Kidney epithelial cell (primary cell): ENCODE measurements around the gene VTI1A. TPM values are rescaled to one million over a fixed set of nuclear protein-coding genes. Genes with fewer than 3 reads are reported as not detected.

Experiments
- DNase-seq: peaks from one replicate; pipeline ENCODE4 v3.0.0-alpha.2; 2010; ENCODE audit warnings: low read depth
- H3K27me3 ChIP-seq: 2 replicates; pipeline ENCODE4 v1.6.0; 2011; ENCODE audit warnings: low read length; ENCODE audit not compliant: control insufficient read depth, insufficient read depth
- H3K36me3 ChIP-seq: 2 replicates; pipeline ENCODE4 v1.5.1; 2011; ENCODE audit warnings: low read length; ENCODE audit not compliant: control insufficient read depth, insufficient read depth
- H3K4me3 ChIP-seq: 2 replicates; pipeline ENCODE4 v1.5.1; 2011; ENCODE audit warnings: low read depth, mild to moderate bottlenecking, control low read depth, low read length
- total RNA-seq: library from RNA; depleted of rRNA; stranded (reverse); fragments of >200 nt; gene quantifications from 2 replicates; pipeline ENCODE4 v1.2.3, GENCODE V29; 2015
- TF ChIP-seq, protein P1 (sequence below): IDR thresholded peaks from 2 replicates; pipeline ENCODE4 v1.5.1; 2011; ENCODE audit warnings: mild to moderate bottlenecking, moderate library complexity, low read length, control low read depth, inconsistent platforms; ENCODE audit not compliant: insufficient read depth, poor library complexity, severe bottlenecking

Gene VTI1A
- total RNA-seq, 1 donor from 2014 or later: 45.7 TPM

DNA sequence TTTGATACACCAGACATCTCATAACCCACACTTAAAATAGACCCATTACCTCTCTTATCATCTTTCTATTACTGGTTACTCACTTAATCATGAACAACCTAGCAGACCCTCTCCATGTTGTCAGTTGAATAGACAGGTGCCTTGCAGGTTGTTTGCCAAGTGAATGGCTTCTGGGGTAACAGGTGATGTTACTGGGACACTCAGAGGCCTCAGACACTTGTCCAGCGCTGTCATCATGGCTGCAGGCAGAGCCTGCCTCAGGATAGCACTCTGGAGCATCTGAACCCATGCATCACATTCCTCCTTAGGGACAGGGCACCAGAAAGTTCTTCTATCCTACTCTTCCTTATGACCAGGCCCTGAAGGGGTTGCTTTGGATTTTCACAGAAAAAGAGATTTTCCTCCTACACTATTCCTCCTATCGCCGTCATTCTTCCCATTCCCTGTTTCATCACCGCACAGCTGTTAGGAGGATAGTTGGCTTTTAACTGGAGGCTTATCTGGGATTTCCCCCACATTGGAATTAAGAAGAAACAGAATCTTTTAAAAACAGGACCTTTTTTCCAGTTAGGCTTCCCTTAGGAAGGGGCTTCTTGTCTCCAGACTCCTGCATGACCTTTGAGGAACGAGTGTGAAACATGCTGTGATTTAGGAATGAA lies 182.1 kb downstream of the VTI1A start:
- no peak for DNase-seq

DNA sequence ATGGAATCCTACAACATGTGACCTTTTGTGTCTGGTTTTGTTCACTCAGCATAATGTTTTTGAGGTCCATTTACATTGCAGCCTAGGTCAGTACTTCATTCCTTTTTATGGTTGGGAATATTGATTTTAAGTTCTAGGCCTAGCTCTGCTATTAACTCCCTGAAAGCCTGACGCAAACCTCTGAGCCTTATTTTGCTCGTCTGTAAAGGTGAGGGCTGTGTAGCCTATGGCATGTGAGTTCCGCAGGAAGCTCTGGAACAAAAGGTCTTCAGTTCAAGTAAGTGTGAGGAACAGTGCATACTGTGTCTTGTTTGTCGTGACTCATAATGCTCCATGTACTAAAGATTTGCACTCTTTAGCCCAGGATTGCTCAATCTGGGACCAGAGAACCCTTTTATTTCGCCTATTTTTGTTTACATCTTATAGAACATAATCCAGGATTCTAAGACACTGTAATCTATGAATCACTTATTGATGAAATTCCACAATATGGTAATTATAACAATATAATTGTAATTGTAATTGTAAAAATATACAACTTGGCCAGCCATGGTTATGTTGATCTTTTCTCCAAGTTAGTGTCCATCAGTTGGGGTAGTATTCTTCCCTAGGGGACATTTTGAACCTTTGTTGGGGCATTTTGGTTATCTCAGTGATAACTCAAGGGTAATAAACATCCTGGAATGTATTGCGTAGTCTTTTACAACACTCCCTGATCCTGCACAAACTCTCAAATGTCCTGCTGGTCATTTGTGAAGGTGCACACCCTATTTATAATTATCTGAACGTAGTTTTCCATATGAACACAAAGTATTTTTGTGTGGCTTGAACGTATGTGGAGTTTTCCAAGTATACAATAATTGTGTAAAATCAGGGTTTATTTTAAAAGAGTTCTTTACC lies 184.7 kb downstream of the VTI1A start:
- no peaks in the 10 kb centered on the region for H3K27me3 ChIP-seq
- no peak for DNase-seq
- TF ChIP-seq, protein P1, sequence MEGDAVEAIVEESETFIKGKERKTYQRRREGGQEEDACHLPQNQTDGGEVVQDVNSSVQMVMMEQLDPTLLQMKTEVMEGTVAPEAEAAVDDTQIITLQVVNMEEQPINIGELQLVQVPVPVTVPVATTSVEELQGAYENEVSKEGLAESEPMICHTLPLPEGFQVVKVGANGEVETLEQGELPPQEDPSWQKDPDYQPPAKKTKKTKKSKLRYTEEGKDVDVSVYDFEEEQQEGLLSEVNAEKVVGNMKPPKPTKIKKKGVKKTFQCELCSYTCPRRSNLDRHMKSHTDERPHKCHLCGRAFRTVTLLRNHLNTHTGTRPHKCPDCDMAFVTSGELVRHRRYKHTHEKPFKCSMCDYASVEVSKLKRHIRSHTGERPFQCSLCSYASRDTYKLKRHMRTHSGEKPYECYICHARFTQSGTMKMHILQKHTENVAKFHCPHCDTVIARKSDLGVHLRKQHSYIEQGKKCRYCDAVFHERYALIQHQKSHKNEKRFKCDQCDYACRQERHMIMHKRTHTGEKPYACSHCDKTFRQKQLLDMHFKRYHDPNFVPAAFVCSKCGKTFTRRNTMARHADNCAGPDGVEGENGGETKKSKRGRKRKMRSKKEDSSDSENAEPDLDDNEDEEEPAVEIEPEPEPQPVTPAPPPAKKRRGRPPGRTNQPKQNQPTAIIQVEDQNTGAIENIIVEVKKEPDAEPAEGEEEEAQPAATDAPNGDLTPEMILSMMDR: no peak
- no peaks in the 10 kb centered on the region for H3K36me3 ChIP-seq
- no peak overlapping the region for H3K4me3 ChIP-seq

More for the DNA sequence above, 182.1 kb downstream of the VTI1A start:
- no peaks in the 10 kb centered on the region for H3K36me3 ChIP-seq
- H3K27me3 ChIP-seq: no peaks in the 10 kb centered on the region
- TF ChIP-seq, protein P1: no peak
- no peak overlapping the region for H3K4me3 ChIP-seq

DNA sequence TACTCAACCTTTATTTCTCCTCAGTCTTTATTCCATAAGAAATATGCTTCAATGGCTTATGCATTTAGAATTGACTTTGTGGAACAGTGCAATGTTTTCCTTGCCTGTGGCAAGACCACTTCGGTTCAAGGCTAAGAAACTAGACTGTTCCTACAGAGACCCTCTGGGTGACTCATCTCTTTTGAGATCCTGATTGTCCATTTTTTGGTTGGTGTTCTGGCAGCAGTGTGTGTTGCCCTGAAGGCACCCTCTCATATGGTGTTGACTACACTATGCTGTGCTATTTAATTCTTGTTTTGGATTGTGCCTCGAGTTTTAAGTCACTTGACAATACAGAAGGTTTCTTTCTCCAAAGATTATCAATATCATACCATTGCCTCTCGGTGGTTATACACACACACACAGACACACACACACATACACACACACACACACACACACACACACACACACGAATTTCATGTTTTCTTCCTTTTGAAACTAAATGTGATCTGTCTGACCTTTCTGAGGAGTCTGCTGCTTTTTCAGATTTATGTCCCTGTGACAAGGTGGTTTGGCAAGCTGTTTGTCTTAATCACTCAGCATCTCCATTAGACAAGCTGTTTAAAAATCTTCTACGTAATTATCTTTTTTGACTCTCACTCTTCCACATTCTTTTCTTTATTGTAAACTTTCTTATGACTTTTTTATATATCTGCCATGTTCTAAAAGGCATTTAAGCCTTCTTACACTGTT lies 187.2 kb downstream of the VTI1A start:
- Histone ChIP-seq H3K36me3 (no peaks in the 10 kb centered on the region), H3K4me3 (no peak overlapping the region), H3K27me3 (no peaks in the 10 kb centered on the region)
- TF ChIP-seq, protein P1: no peak
- DNase-seq: no peak

DNA sequence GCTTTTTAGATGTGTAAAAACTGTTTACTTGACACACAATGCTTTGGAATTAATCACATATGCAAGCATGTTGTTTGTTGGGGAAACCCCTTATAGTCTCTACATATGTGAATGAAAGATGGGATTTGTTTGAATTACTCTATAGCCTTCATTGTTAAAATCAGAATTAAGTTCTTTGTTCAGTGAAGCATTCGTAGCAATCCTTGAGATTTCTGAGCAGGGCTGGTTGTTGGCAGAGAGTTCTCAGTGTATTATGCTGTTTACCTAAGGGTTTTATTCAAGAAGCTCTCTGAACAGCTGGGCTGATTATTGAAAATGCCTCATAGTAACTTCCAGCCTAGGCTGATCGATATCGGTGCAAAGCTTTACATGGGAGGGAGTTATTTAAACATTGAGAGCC lies 190.9 kb downstream of the VTI1A start:
- TF ChIP-seq, protein P1: no peak
- no peak overlapping the region for H3K4me3 ChIP-seq

DNA sequence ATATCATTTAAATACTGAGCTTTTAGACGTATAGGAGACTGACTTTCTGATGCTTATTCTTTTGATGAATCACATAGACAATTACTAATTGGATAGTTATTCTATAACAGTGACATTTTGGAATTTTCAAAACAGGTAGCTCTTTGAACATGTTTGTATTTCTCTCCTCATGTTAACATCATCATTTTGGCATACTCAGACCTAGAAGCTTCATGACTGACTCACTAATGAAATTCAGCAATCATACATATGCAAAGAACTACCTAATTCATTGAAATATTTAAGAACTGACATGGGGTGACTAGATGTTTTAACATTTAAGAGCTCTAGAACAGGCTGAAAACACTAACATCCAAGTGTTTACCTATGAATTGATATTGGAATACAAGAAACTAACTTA lies 192.3 kb downstream of the VTI1A start:
- TF ChIP-seq, protein P1: no peak
- Histone ChIP-seq H3K4me3 (no peak overlapping the region), H3K36me3 (no peaks in the 10 kb centered on the region), H3K27me3 (no peaks in the 10 kb centered on the region)
- DNase-seq: no peak

More for the DNA sequence above, 190.9 kb downstream of the VTI1A start:
- Histone ChIP-seq H3K27me3 (no peaks in the 10 kb centered on the region), H3K36me3 (no peaks in the 10 kb centered on the region)
- no peak for DNase-seq
